Stomach smooth muscle (tissue), 2 donors: ENCODE results near the gene HARS1.
"Not testable (repeated sequence)": the region's sequence is repeated elsewhere in the genome, so short reads cannot be mapped to it uniquely, and the experiment has no call there.

Experiments
- H3K27ac ChIP-seq: one replicate; pipeline ENCODE4 v1.7.0; 2013; ENCODE audit warnings: mild to moderate bottlenecking, low read length, inconsistent platforms
- H3K27me3 ChIP-seq, 2 donors: one replicate each; pipeline ENCODE4 v1.7.0; 2013; ENCODE audit warnings: low read length in 2 of 2; ENCODE audit not compliant: insufficient read depth in 2 of 2, control insufficient read depth in 1 of 2
- H3K36me3 ChIP-seq, 2 donors: one replicate each; pipeline ENCODE4 v1.7.0; 2013; ENCODE audit warnings: low read length in 2 of 2; ENCODE audit not compliant: control insufficient read depth in 2 of 2, insufficient read depth in 2 of 2
- H3K4me1 ChIP-seq: one replicate; pipeline ENCODE4 v1.7.0; 2013; ENCODE audit warnings: low read length; ENCODE audit not compliant: control insufficient read depth, insufficient read depth
- H3K4me3 ChIP-seq, 2 donors: one replicate each; pipeline ENCODE4 v1.7.0; 2013; ENCODE audit warnings: low read length in 2 of 2
- H3K9ac ChIP-seq, 2 donors: one replicate each; pipeline ENCODE4 v1.7.0; 2013; ENCODE audit warnings: low read length in 2 of 2, mild to moderate bottlenecking in 1 of 2
- H3K9me3 ChIP-seq, 2 donors: one replicate each; pipeline ENCODE4 v1.7.0; 2013; ENCODE audit warnings: low read length in 2 of 2; ENCODE audit not compliant: control insufficient read depth in 2 of 2
- donor health status: healthy.
- donor health status: Pancreatic carcinoma.

The HARS1 gene

DNA sequence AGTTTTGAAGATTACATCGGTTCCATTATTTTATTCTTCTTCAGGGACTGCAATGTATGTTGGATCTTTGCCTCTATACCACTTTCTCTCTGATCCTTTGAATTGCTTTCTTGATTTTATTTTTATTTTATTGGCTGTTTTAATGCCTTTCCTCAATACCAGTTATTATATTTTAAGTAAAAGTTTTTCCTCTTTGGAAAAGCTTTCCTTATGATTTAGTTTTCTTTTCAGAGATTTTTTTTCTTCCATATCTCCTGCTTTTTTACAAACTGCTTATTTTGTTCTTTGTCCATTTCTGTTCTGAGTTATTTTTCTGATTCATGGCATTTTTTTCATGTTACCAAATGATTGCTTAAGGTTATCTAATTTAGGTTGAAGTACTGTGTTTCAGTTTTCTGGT lies 20.6 kb upstream of the HARS1 start:
- Histone ChIP-seq H3K27ac (no peak overlapping the region), H3K27me3 (no peaks in the 10 kb centered on the region), H3K4me3 (peak overlapping the region in 1 of 2 donors; percentile 82), H3K4me1 (no peaks in the 10 kb centered on the region), H3K9me3 (no peaks in the 10 kb centered on the region), H3K9ac (no peak overlapping the region), H3K36me3 (no peaks in the 10 kb centered on the region)

DNA sequence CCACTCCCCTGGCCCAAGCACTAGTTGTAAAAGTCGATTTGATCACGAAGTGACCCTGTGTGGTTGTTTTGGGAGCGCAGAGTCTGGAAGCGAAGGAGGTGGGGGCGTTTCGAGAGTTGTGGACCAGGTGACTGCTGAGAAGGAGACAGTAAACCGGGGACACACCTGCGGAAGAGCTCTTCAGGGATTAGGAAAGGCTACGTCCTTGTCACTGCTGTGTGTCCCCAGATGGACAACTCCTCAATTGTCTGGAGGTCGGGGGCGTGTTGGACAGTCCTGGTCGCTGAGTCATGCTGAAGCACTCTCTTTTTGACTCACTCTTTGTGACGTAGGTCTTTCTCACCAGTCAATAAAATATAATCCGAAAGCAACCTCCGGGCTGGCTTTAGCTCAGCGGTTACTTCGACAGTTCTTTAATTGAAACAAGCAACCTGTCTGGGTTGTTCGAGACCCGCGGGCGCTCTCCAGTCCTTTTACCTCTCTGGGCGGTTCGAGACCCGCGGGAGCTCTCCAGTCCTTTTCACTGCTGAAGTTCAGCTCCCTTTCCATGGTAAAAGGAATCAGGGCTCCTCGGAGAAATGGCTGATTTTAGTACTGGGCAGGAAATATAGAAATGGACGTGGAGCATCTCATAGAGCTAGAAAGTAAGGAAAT lies 19.9 kb upstream of the HARS1 start:
- H3K27me3 ChIP-seq, result no peaks in the 10 kb centered on the region
- H3K9ac ChIP-seq, result peak overlapping the region; percentile 71 to 75
- H3K9me3 ChIP-seq, result no peaks in the 10 kb centered on the region
- H3K36me3 ChIP-seq, result peaks cover 4 to 5% of the 10 kb centered on the region in 2 donors
- no peaks in the 10 kb centered on the region for H3K4me1 ChIP-seq
- H3K4me3 ChIP-seq, result peak overlapping the region; percentile 81 to 82
- H3K27ac ChIP-seq, result peak overlapping the region; percentile 82

DNA sequence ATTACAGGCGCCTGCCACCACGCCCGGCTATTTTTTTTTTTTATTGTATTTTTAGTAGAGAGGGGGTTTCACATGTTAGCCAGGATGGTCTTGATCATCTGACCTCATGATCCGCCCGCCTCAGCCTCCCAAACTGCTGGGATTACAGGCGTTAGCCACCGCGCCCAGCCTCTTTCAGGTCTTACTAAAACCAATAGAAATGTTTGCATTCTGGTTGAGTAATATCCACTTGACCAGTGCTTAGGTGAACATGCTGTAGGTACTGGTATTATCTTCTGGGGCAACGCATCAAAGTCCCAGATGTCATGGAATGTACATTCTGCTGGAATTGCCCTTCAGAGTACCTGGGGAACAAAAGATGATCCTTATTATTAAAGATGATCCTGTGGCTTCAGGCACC lies 17.6 kb upstream of the HARS1 start:
- not testable (repeated sequence) for H3K4me3 ChIP-seq, H3K9ac ChIP-seq, H3K27me3 ChIP-seq, H3K4me1 ChIP-seq, H3K9me3 ChIP-seq, H3K27ac ChIP-seq
- H3K36me3 ChIP-seq, result peaks cover 19 to 22% of the 10 kb centered on the region in 2 donors

DNA sequence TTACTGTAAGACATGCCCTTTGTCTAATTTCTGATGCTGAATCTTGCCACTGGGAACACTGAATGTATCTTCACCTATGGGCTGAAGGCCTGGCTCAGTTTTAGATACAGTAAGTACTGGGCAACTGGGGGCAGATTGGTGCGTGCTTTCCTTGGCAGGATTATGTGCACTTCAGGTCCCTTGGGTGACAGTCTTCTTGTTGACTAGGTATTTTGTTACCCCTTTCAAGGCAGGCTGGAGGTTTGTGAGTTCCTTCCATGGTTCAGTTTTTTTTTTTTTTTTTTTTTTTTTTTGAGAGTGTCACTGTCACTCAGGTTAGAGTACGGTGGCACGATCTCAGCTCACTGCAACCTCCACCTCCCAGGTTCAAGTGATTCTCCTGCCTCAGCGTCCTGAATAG lies 16.6 kb upstream of the HARS1 start:
- no peak overlapping the region for H3K9ac ChIP-seq
- H3K27ac ChIP-seq, result no peak overlapping the region
- H3K9me3 ChIP-seq, result no peaks in the 10 kb centered on the region
- H3K27me3 ChIP-seq, result no peaks in the 10 kb centered on the region
- no peak overlapping the region for H3K4me3 ChIP-seq
- peaks cover 26 to 28% of the 10 kb centered on the region in 2 donors for H3K36me3 ChIP-seq
- H3K4me1 ChIP-seq, result no peaks in the 10 kb centered on the region

DNA sequence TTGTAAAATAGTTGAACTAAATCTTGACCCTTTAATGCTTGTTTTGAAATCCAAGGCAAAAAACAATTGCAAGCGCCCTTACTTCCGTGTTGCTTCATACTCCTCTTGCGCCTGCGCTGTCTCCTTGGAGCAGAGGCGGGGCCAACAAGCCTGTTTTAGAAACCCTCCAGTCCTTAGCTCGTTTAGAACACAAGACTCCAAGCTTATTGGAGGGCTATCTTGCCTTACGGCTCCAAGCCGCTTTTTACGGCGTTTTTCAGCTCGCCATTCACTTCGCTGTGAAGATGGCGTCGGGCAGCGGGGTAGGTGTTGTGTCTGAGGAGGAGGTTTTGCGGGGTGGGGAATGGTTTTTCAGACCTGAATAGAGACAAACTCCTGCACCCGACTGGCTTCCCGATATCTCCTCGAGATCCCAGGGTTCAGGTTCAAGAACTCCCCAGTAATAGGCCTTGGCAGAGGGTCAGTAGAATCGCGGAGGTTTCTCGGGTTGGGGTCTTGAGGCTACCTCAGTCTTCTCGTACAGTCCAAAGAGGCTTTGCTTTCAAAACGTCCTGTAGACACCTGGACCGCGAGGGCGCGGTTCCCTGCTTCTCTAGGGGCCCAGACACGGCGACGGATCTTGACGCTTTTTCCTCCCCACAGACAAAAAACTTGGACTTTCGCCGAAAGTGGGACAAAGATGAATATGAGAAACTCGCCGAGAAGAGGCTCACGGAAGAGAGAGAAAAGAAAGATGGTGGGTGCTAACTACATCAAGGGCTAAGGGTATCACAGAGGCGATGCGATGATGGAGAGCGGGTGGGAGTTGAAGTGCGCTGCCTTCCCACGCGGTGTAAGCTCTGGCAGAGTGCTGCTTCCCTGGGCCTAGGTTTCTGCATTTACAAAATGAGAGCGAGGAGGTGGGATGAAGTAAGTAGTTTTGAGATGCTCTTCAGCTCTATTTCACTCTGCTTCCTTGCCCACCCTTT lies 9.3 kb upstream of the HARS1 start, which contains the start of gene ZMAT2:
TSS of gene ZMAT2 (plus strand) at position 271 of the 968 bp plus-strand sequence. CDS start at position 285, 14 bp downstream.
- H3K9ac ChIP-seq, result peak within 1 kb of the TSS; percentile 82 to 96
- H3K9me3 ChIP-seq, result no peaks in the 10 kb centered on the region
- peaks cover 58 to 61% of the 10 kb centered on the region in 2 donors for H3K36me3 ChIP-seq
- peak within 1 kb of the TSS; percentile 70 for H3K27ac ChIP-seq
- H3K4me3 ChIP-seq, result peak within 1 kb of the TSS; percentile 89 to 96
- no peaks in the 10 kb centered on the region for H3K27me3 ChIP-seq
- peaks cover 14% of the 10 kb centered on the region for H3K4me1 ChIP-seq

DNA sequence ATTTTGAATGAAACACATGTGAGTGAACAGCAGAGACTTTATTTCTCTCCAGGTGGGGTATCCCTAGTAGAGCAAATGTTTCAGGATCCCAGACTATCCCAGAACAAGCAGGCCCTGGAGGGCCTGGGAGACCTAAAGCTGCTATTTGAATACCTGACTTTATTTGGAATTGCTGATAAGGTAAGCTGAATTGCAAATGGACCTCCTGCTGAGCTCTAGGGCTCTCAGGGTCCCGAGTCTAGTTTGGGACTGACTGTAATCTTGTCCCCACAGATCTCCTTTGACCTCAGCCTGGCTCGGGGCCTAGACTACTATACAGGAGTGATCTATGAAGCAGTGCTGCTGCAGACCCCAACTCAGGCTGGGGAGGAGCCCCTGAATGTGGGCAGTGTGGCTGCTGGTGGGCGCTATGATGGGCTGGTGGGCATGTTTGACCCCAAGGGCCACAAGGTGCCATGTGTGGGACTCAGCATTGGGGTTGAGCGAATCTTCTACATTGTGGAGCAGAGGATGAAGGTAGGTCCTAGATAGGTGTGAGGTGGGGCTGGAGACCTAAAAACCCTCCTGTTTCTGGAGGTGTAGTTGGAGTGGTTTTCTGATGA lies 5.8 kb upstream of the HARS1 start:
- Histone ChIP-seq H3K4me3 (no peak overlapping the region), H3K36me3 (peaks cover 46 to 55% of the 10 kb centered on the region in 2 donors), H3K27me3 (no peaks in the 10 kb centered on the region), H3K9me3 (no peaks in the 10 kb centered on the region), H3K4me1 (peaks cover 24% of the 10 kb centered on the region), H3K9ac (no peak overlapping the region), H3K27ac (no peak overlapping the region)

DNA sequence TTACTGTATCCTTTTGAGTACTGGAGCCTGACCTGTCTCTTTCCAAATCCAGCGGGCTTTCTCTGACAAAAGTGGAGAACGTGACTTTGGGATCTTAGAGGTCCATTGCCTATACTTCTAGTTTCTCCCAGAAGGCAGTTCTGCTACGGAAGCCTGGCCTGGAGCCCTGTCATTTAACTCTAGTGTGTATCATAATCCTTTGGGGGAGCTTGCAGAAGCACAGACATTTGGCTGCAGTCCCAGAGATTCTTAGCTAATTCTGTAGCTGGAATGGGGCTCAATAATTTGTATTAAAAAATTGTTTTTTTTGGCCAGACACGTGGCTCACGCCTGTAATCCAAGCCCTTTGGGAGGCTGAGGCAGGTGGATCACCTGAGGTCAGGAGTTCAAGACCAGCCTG lies 3.1 kb upstream of the HARS1 start:
- Histone ChIP-seq H3K27me3 (no peaks in the 10 kb centered on the region), H3K4me1 (peaks cover 17% of the 10 kb centered on the region), H3K36me3 (peaks cover 43 to 50% of the 10 kb centered on the region in 2 donors), H3K27ac (no peak overlapping the region), H3K9me3 (no peaks in the 10 kb centered on the region), H3K4me3 (no peak overlapping the region), H3K9ac (no peak overlapping the region)

DNA sequence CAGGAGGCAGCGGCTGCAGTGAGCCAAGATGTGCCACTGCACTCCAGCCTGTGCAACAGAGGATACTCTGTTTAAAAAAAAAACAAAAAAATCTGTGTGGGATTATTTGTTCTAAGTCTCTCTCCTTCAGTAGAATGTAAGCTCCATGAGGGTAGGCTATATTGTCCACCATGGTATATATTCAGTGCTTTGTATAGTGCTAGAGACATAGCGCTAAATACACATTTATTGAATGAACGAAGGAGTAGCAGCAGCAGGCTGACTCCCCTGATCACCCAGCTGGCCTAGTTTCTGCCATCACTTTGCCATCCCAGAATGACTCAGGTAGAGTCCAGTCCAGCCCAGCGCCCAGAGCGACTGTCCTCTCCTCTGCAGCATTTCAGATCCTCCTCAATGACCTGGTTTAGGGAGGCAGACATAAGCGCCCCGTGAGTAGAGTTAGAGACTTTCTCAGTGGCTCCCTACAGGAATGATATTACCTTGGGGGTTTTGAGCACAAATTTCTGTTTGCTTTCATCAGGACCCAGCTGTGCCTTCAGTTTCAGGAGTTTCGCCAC lies 716 bp downstream of the HARS1 start:
- Histone ChIP-seq H3K27me3 (no peaks in the 10 kb centered on the region), H3K9ac (peak overlapping the region; percentile 81 to 91), H3K9me3 (no peaks in the 10 kb centered on the region), H3K4me1 (peaks cover 17% of the 10 kb centered on the region), H3K27ac (peak overlapping the region; percentile 69), H3K36me3 (peaks cover 14% of the 10 kb centered on the region in 2 donors), H3K4me3 (peak overlapping the region; percentile 81 to 98)

DNA sequence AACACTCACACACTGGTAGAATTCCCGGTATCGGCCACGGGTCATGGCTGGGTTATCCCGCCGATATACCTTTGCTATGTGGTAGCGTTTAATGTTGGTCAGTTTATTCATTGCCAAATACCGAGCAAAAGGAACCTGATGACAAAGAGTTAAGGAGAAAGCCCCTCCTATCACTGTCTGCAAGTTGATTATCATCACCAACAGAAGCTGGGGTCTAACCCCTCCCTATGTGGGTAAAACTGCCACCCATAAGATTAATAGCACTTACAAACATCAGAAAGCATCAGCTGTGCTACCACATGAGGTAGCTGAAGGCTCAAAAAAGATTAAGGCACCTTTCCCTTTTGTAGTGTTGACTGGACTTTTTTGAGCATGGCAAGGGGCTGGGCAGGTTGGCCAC lies 12.2 kb downstream of the HARS1 start:
- peaks cover 48 to 59% of the 10 kb centered on the region in 2 donors for H3K36me3 ChIP-seq
- no peak overlapping the region for H3K9ac ChIP-seq
- no peak overlapping the region for H3K4me3 ChIP-seq
- no peaks in the 10 kb centered on the region for H3K4me1 ChIP-seq
- H3K27ac ChIP-seq, result no peak overlapping the region
- no peaks in the 10 kb centered on the region for H3K27me3 ChIP-seq
- no peaks in the 10 kb centered on the region for H3K9me3 ChIP-seq

DNA sequence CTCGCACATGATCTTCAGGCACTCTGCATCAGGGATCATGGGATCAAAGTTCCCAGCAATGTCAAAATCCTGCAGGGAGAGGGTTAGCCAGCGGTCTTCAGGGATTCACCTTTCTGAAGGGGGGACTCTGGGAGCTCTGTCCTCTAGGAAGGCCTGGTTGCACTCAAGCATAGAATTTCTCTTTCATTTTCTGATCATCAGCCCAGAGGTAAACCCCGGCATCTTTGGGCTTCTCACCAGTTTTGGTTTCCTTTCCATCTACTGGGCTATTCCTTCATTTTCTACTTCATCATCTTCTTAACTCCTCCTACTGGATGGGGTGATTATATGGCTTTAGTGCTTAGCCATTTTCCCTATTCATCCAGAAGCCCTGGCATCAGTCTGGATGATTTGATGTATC lies 13.2 kb downstream of the HARS1 start:
- Histone ChIP-seq H3K4me3 (no peak overlapping the region), H3K4me1 (no peaks in the 10 kb centered on the region), H3K9ac (no peak overlapping the region), H3K9me3 (no peaks in the 10 kb centered on the region), H3K27me3 (no peaks in the 10 kb centered on the region), H3K36me3 (peaks cover 42 to 59% of the 10 kb centered on the region in 2 donors), H3K27ac (no peak overlapping the region)
